OCI-LY7 (cell line): ENCODE measurements around the gene AP1M1.

ENCODE experiments used
- CTCF ChIP-seq: fragments of 200-600 bp; sonication (generic); conservative IDR thresholded peaks from 2 replicates; pipeline ENCODE4 v1.5.1; 2014; ENCODE audit warnings: mild to moderate bottlenecking, antibody characterized with exemption, low read length, moderate library complexity, mixed read lengths
- EZH2phosphoT487 ChIP-seq: fragments of 200-600 bp; sonication (generic); IDR thresholded peaks from 2 replicates; pipeline ENCODE4 v1.6.1; 2018; ENCODE audit warnings: low read depth, borderline replicate concordance, mild to moderate bottlenecking, mixed run types, antibody characterized with exemption, low read length, moderate library complexity, mixed read lengths

GRCh38 chr19:16226184-16226591 is 28.5 kb downstream of the AP1M1 start:
- no peak for TF ChIP-seq CTCF
- no peak for TF ChIP-seq EZH2phosphoT487
